Endodermal cell (in vitro differentiated cells): Measurements from ENCODE around the gene LRP10. TPM values are rescaled to one million over a fixed set of nuclear protein-coding genes. Genes with fewer than 3 reads are reported as not detected.

Experiments used
- DNase-seq: peaks from one replicate; pipeline ENCODE4 v3.0.0-alpha.2; 2017
- H3K27ac ChIP-seq: 2 replicates; pipeline ENCODE4 v1.5.1; 2013; ENCODE audit warnings: mild to moderate bottlenecking, low read depth, low read length, moderate library complexity
- H3K27me3 ChIP-seq: 2 replicates; pipeline ENCODE4 v1.6.1; 2013; ENCODE audit warnings: mild to moderate bottlenecking, low read length, moderate library complexity; ENCODE audit not compliant: insufficient read depth, control insufficient read depth, poor library complexity, severe bottlenecking
- H3K36me3 ChIP-seq: 2 replicates; pipeline ENCODE4 v1.7.0; 2013; ENCODE audit warnings: mild to moderate bottlenecking, low read length, moderate library complexity; ENCODE audit not compliant: control insufficient read depth, insufficient read depth
- H3K4me1 ChIP-seq: one replicate; pipeline ENCODE4 v1.7.0; 2013; ENCODE audit warnings: low read length; ENCODE audit not compliant: control insufficient read depth, insufficient read depth
- H3K4me3 ChIP-seq: 2 replicates; pipeline ENCODE4 v1.5.1; 2013; ENCODE audit warnings: mild to moderate bottlenecking, low read length, moderate library complexity
- H3K9ac ChIP-seq: 2 replicates; pipeline ENCODE4 v1.6.1; 2013; ENCODE audit warnings: mild to moderate bottlenecking, low read length, moderate library complexity; ENCODE audit not compliant: poor library complexity, severe bottlenecking; ENCODE audit errors: extremely low read depth
- H3K9me3 ChIP-seq: 2 replicates; pipeline ENCODE4 v1.6.1; 2013; ENCODE audit warnings: mild to moderate bottlenecking, low read length, moderate library complexity; ENCODE audit not compliant: control insufficient read depth
- H3K27ac Mint-ChIP-seq: 2 replicates; pipeline ENCODE4 v1.8.0; 2020; ENCODE audit warnings: mixed read lengths
- H3K27me3 Mint-ChIP-seq: 2 replicates; pipeline ENCODE4 v1.8.0; 2021; ENCODE audit warnings: mild to moderate bottlenecking, mixed read lengths; ENCODE audit not compliant: insufficient read depth
- H3K36me3 Mint-ChIP-seq: 2 replicates; pipeline ENCODE4 v1.8.0; 2020; ENCODE audit warnings: low read depth, mixed read lengths
- H3K4me1 Mint-ChIP-seq: 2 replicates; pipeline ENCODE4 v1.8.0; 2020; ENCODE audit warnings: mixed read lengths
- H3K4me3 Mint-ChIP-seq: 2 replicates; pipeline ENCODE4 v1.8.0; 2020; ENCODE audit warnings: mild to moderate bottlenecking, moderate library complexity, mixed read lengths
- H3K9me3 Mint-ChIP-seq: 2 replicates; pipeline ENCODE4 v1.8.0; 2020; ENCODE audit warnings: mild to moderate bottlenecking, mixed read lengths
- CTCF ChIP-seq: fragments of 200-600 bp; sonication (generic); conservative IDR thresholded peaks from 2 replicates; pipeline ENCODE4 v1.5.0; 2021; ENCODE audit warnings: antibody characterized with exemption, mild to moderate bottlenecking
- WGBS, 2 experiments: methylation state at CpG; one replicate each; pipeline versions ENCODE4 v1.1.5 to v1.1.7; 2013; ENCODE audit warnings: missing lambda C conversion rate in 2 of 2, mixed read lengths in 1 of 2; ENCODE audit not compliant: insufficient coverage in 1 of 2, insufficient read length in 1 of 2; 5-methylcytosine and 5-hydroxymethylcytosine counted together
- total RNA-seq, 2 donors: library from RNA; stranded (reverse); fragmentation: NEBNext Ultra II Directional in 1 of 2; extraction: Animal tissue kit (Norgen Biotek cat#: 25700) in 1 of 2; gene quantifications; 2 replicates in 1 of 2; 3 replicates in 1 of 2; pipeline ENCODE4 v1.2.1, GENCODE V29; 2021

The LRP10 gene
- total RNA-seq, 2 donors from 2014 or later, result 28.9 to 41.5 TPM

GRCh38 chr14:22829661-22830442 is 41.7 kb upstream of the LRP10 start, which contains the start of gene MRPL52:
Gene MRPL52 (plus strand): TSS chr14:22829887. CDS start chr14:22829913, 26 bp downstream.
- Histone ChIP-seq H3K36me3 (peaks cover 40% of the 10 kb centered on the region), H3K9me3 (no peaks in the 10 kb centered on the region), H3K4me1 (no peaks in the 10 kb centered on the region), H3K27me3 (no peaks in the 10 kb centered on the region), H3K27ac (no peak within 1 kb of the TSS), H3K4me3 (peak within 1 kb of the TSS; percentile 95), H3K9ac (peak within 1 kb of the TSS; percentile 85)
- peak; percentile 92 for DNase-seq
- H3K36me3 Mint-ChIP-seq, result peaks cover 29% of the 10 kb centered on the region
- no peaks in the 10 kb centered on the region for H3K9me3 Mint-ChIP-seq
- peaks cover 6% of the 10 kb centered on the region for H3K4me1 Mint-ChIP-seq
- TF ChIP-seq CTCF, result no peak
- WGBS, 2 experiments, result 1 to 2% methylated on average over 24 to 41 of the region's 41 CpGs
- peaks cover 3% of the 10 kb centered on the region for H3K27me3 Mint-ChIP-seq
- peak within 1 kb of the TSS; percentile 95 for H3K27ac Mint-ChIP-seq
- peak within 1 kb of the TSS; percentile 87 for H3K4me3 Mint-ChIP-seq

GRCh38 chr14:22830443-22831010 is 41.0 kb upstream of the LRP10 start:
- Histone ChIP-seq H3K4me1 (no peaks in the 10 kb centered on the region), H3K9me3 (no peaks in the 10 kb centered on the region), H3K27me3 (no peaks in the 10 kb centered on the region), H3K36me3 (peaks cover 43% of the 10 kb centered on the region), H3K9ac (peak overlapping the region; percentile 85), H3K4me3 (peak overlapping the region; percentile 95), H3K27ac (no peak overlapping the region)
- no peak for DNase-seq
- H3K4me1 Mint-ChIP-seq, result peaks cover 9% of the 10 kb centered on the region
- no peaks in the 10 kb centered on the region for H3K9me3 Mint-ChIP-seq
- H3K36me3 Mint-ChIP-seq, result peaks cover 34% of the 10 kb centered on the region
- 11 to 20% methylated on average over 2 to 3 of the region's 3 CpGs for WGBS, 2 experiments
- TF ChIP-seq CTCF, result no peak
- H3K27ac Mint-ChIP-seq, result peak overlapping the region; percentile 95
- peaks cover 3% of the 10 kb centered on the region for H3K27me3 Mint-ChIP-seq
- H3K4me3 Mint-ChIP-seq, result peak overlapping the region; percentile 87

GRCh38 chr14:22835505-22835904 is 36.0 kb upstream of the LRP10 start:
- H3K4me3 ChIP-seq, result peak overlapping the region; percentile 95
- no peaks in the 10 kb centered on the region for H3K9me3 Mint-ChIP-seq
- 91 to 95% methylated on average over 3 of the region's 3 CpGs for WGBS, 2 experiments
- no peaks in the 10 kb centered on the region for H3K27me3 Mint-ChIP-seq
- H3K27ac ChIP-seq, result peak overlapping the region; percentile 41
- peaks cover 45% of the 10 kb centered on the region for H3K36me3 Mint-ChIP-seq
- peaks cover 23% of the 10 kb centered on the region for H3K4me1 Mint-ChIP-seq
- no peak overlapping the region for H3K9ac ChIP-seq
- no peak for TF ChIP-seq CTCF
- peak overlapping the region; percentile 98 for H3K27ac Mint-ChIP-seq
- H3K9me3 ChIP-seq, result no peaks in the 10 kb centered on the region
- no peak for DNase-seq
- H3K36me3 ChIP-seq, result peaks cover 57% of the 10 kb centered on the region
- H3K27me3 ChIP-seq, result no peaks in the 10 kb centered on the region
- H3K4me3 Mint-ChIP-seq, result peak overlapping the region; percentile 100
- H3K4me1 ChIP-seq, result peaks cover 7% of the 10 kb centered on the region
